ENCODE data around the gene ATP8A1. TPM values are rescaled to one million over a fixed set of nuclear protein-coding genes. Genes with fewer than 3 reads are reported as not detected.

ATP8A1 gene
- total RNA-seq, 2 donors from 2014 or later, result 17.9 to 18.7 TPM

DNA sequence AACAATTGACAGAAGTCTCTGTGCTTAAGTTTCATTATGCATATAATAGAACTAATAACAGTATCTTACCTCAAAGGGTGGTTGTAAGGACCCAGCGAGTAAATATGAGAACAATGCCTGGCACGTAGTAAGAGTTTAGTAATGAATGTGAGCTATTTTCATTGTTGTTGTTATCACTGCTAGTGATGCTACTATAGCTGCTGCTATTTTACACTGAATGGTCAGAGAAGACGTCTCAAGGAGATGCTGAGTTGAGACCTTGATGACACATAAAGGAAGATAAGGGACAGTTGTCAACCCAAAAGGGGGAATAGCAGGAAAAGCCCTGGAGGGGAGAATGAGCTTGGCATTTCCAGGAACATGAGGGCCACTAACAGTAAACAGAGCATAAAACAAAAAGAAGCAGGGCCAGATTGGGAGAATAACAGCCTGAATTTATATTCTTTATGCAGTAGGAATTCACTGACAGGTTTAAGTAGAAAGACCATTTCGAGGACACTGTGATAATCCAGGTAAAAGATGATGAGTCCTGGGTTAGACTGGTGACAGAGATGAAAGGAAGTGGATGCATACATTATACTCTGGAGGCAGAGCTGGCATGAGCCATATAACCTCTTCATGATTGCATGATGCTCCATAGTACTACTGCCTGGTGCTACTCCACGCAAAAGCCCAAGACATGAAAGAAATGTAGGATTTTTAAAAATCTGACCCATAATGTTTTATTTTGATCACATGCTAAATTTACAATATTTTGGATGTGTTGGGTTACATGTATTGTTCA lies 23.1 kb downstream of the ATP8A1 start:
- Mint-ChIP-seq H3K27me3 (ENCODE audit: insufficient read depth) (no peaks in the 10 kb centered on the region), H3K36me3 (ENCODE audit: low read depth) (no peaks in the 10 kb centered on the region), H3K27ac (no peak overlapping the region), H3K4me3 (no peak overlapping the region), H3K4me1 (peaks cover 32% of the 10 kb centered on the region), H3K9me3 (no peaks in the 10 kb centered on the region)
- no peaks in the 10 kb centered on the region for H3K27me3 ChIP-seq (ENCODE audit: control insufficient read depth, insufficient read depth, low read length, poor library complexity, severe bottlenecking)
- no peak for DNase-seq
- H3K4me3 ChIP-seq (ENCODE audit: low read length), result no peak overlapping the region
- peak overlapping the region; percentile 8 for H3K9ac ChIP-seq (ENCODE audit: extremely low read depth, low read length, poor library complexity, severe bottlenecking)
- H3K9me3 ChIP-seq (ENCODE audit: control insufficient read depth, low read length), result no peaks in the 10 kb centered on the region
- H3K27ac ChIP-seq (ENCODE audit: low read depth, low read length), result no peak overlapping the region
- 60 to 74% methylated on average over 3 to 5 of the region's 5 CpGs for WGBS, 2 experiments (ENCODE audit: insufficient coverage in 1 of 2, insufficient read length in 1 of 2)
- peaks cover 14% of the 10 kb centered on the region for H3K4me1 ChIP-seq (ENCODE audit: control insufficient read depth, insufficient read depth, low read length)
- no peaks in the 10 kb centered on the region for H3K36me3 ChIP-seq (ENCODE audit: control insufficient read depth, insufficient read depth, low read length)
- no peak for TF ChIP-seq CTCF (conservative IDR thresholded peaks at IDR 0.05)

DNA sequence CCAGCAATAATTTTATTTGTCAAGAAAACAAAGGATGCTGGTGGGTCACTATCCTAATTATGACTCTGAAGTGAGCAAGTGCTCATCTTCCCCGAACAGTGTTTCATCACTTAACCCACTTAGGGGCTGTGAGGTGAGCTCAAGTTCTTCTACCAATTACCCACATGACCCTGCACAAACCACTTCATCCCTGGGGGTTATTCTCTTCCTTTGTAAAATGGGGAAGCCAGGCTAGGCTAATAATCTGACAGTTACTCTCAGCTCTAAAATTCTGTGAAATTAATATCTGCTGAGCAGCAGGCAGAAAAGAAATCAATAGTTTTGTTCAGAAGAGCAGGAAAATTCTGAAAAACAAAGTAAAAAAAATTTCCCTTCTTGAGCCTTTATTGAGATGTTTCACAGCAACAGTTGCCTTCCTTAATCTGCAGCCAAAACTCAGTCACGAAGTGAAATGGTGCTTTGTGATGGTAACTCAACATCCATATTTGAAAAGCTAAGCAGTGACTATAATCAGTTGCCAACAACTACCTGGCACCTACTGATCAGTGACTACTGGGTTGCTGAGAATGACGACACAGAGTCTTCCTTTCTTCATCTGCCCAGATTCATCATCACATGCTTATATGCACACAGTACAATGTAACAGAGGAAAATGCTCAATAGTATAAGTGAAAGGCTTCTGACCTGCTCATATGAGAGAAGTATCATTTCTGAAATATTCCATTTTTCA lies 24.1 kb downstream of the ATP8A1 start:
- Histone ChIP-seq H3K4me1 (ENCODE audit: control insufficient read depth, insufficient read depth, low read length) (peaks cover 12% of the 10 kb centered on the region), H3K27me3 (ENCODE audit: control insufficient read depth, insufficient read depth, low read length, poor library complexity, severe bottlenecking) (no peaks in the 10 kb centered on the region), H3K9me3 (ENCODE audit: control insufficient read depth, low read length) (no peaks in the 10 kb centered on the region), H3K36me3 (ENCODE audit: control insufficient read depth, insufficient read depth, low read length) (no peaks in the 10 kb centered on the region), H3K9ac (ENCODE audit: extremely low read depth, low read length, poor library complexity, severe bottlenecking) (peak overlapping the region; percentile 8), H3K27ac (ENCODE audit: low read depth, low read length) (no peak overlapping the region), H3K4me3 (ENCODE audit: low read length) (no peak overlapping the region)
- H3K4me3 Mint-ChIP-seq, result no peak overlapping the region
- H3K9me3 Mint-ChIP-seq, result no peaks in the 10 kb centered on the region
- no peaks in the 10 kb centered on the region for H3K27me3 Mint-ChIP-seq (ENCODE audit: insufficient read depth)
- no peak overlapping the region for H3K27ac Mint-ChIP-seq
- no peaks in the 10 kb centered on the region for H3K36me3 Mint-ChIP-seq (ENCODE audit: low read depth)
- TF ChIP-seq CTCF (conservative IDR thresholded peaks at IDR 0.05), result no peak
- WGBS, 2 experiments (ENCODE audit: insufficient coverage in 1 of 2, insufficient read length in 1 of 2), result 80 to 93% methylated on average over 1 to 3 of the region's 3 CpGs
- peaks cover 35% of the 10 kb centered on the region for H3K4me1 Mint-ChIP-seq
- no peak for DNase-seq

GRCh38 chr4:42630908-42631307 lies 26.0 kb downstream of the ATP8A1 start:
- Histone ChIP-seq H3K9me3 (ENCODE audit: control insufficient read depth, low read length) (no peaks in the 10 kb centered on the region), H3K27ac (ENCODE audit: low read depth, low read length) (no peak overlapping the region), H3K9ac (ENCODE audit: extremely low read depth, low read length, poor library complexity, severe bottlenecking) (no peak overlapping the region), H3K4me3 (ENCODE audit: low read length) (no peak overlapping the region), H3K27me3 (ENCODE audit: control insufficient read depth, insufficient read depth, low read length, poor library complexity, severe bottlenecking) (no peaks in the 10 kb centered on the region), H3K36me3 (ENCODE audit: control insufficient read depth, insufficient read depth, low read length) (no peaks in the 10 kb centered on the region), H3K4me1 (ENCODE audit: control insufficient read depth, insufficient read depth, low read length) (no peaks in the 10 kb centered on the region)
- no peaks in the 10 kb centered on the region for H3K9me3 Mint-ChIP-seq
- H3K27me3 Mint-ChIP-seq (ENCODE audit: insufficient read depth), result no peaks in the 10 kb centered on the region
- peaks cover 42% of the 10 kb centered on the region for H3K4me1 Mint-ChIP-seq
- 83 to 88% methylated on average over 1 of the region's 1 CpG for WGBS, 2 experiments (ENCODE audit: insufficient coverage in 1 of 2, insufficient read length in 1 of 2)
- DNase-seq, result no peak
- no peaks in the 10 kb centered on the region for H3K36me3 Mint-ChIP-seq (ENCODE audit: low read depth)
- TF ChIP-seq CTCF (conservative IDR thresholded peaks at IDR 0.05), result no peak
- no peak overlapping the region for H3K4me3 Mint-ChIP-seq
- no peak overlapping the region for H3K27ac Mint-ChIP-seq

Data from endodermal cell (in vitro differentiated cells).